Neural cell (in vitro differentiated cells): Measurements from ENCODE around the gene NEURL1.

Source experiments
- EP300 ChIP-seq: fragments of 450-650 bp; conservative IDR thresholded peaks from 2 replicates; pipeline ENCODE4 v1.6.1; 2014; ENCODE audit warnings: antibody characterized with exemption, mild to moderate bottlenecking, moderate library complexity; ENCODE audit not compliant: poor library complexity, severe bottlenecking
- EZH2 ChIP-seq: fragments of 200-600, 300-800 bp; shearing (Covaris generic), sonication (generic); IDR thresholded peaks from 2 replicates; pipeline ENCODE4 v1.6.1; 2014; ENCODE audit warnings: antibody characterized with exemption, low read length, borderline replicate concordance, mild to moderate bottlenecking; ENCODE audit not compliant: insufficient read depth, poor library complexity, severe bottlenecking
- MXI1 ChIP-seq: fragments of 450-650 bp; conservative IDR thresholded peaks from 2 replicates; pipeline ENCODE4 v1.6.1; 2014; ENCODE audit warnings: antibody characterized with exemption, mild to moderate bottlenecking; ENCODE audit not compliant: poor library complexity, severe bottlenecking
- POLR2AphosphoS5 ChIP-seq: IDR thresholded peaks from 2 replicates; pipeline ENCODE4 v1.6.1; 2012
- RAD21 ChIP-seq: fragments of 450-650 bp; conservative IDR thresholded peaks from 2 replicates; pipeline ENCODE4 v1.6.1; 2014; ENCODE audit warnings: antibody characterized with exemption, mild to moderate bottlenecking, moderate library complexity
- SMC3 ChIP-seq: fragments of 450-650 bp; conservative IDR thresholded peaks from 2 replicates; pipeline ENCODE4 v1.6.1; 2014; ENCODE audit warnings: antibody characterized with exemption, mild to moderate bottlenecking, moderate library complexity; ENCODE audit not compliant: poor library complexity
- TAF1 ChIP-seq: IDR thresholded peaks from 2 replicates; pipeline ENCODE4 v1.6.1; 2012; ENCODE audit warnings: low read depth
- TF ChIP-seq, protein P1 (sequence below): fragments of 450-650 bp; IDR thresholded peaks from 2 replicates; pipeline ENCODE4 v1.5.1; 2014; ENCODE audit warnings: antibody characterized with exemption, mild to moderate bottlenecking, moderate library complexity; ENCODE audit not compliant: poor library complexity, severe bottlenecking
- TF ChIP-seq, protein P2 (sequence below): IDR thresholded peaks from 2 replicates; pipeline ENCODE4 v1.6.1; 2012; ENCODE audit warnings: borderline replicate concordance

DNA sequence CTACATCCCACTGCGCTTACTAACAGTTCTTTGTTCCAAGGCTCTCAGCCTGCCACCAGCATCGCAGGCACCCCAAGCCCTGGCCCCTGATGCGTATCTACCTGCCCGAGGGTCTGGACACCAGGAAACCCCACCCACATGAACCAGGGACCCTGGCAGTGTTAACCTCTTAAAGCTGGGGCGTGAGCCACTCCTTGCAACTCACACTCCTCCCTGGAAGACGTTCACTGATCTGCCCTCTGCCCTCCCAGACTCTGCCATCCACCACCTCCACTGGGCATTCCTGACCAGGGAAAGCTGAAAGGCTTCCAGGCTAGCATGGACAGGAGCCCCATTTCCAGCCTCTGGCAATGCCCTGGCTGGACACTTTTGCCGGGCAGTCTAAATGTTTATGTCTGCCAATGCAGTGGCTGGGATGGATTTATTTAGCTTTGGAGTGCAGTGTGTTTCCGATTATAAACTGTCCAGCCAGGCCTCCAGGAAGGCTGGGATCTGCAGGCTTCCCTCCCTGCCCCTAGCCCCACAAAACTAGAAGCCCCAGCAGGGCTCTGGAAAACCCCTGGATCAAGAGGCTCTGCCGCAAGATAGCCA is 117.5 kb downstream of the NEURL1 start:
- TF ChIP-seq, protein P1, sequence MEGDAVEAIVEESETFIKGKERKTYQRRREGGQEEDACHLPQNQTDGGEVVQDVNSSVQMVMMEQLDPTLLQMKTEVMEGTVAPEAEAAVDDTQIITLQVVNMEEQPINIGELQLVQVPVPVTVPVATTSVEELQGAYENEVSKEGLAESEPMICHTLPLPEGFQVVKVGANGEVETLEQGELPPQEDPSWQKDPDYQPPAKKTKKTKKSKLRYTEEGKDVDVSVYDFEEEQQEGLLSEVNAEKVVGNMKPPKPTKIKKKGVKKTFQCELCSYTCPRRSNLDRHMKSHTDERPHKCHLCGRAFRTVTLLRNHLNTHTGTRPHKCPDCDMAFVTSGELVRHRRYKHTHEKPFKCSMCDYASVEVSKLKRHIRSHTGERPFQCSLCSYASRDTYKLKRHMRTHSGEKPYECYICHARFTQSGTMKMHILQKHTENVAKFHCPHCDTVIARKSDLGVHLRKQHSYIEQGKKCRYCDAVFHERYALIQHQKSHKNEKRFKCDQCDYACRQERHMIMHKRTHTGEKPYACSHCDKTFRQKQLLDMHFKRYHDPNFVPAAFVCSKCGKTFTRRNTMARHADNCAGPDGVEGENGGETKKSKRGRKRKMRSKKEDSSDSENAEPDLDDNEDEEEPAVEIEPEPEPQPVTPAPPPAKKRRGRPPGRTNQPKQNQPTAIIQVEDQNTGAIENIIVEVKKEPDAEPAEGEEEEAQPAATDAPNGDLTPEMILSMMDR: no peak
- TF ChIP-seq EP300: no peak
- TF ChIP-seq, protein P2, sequence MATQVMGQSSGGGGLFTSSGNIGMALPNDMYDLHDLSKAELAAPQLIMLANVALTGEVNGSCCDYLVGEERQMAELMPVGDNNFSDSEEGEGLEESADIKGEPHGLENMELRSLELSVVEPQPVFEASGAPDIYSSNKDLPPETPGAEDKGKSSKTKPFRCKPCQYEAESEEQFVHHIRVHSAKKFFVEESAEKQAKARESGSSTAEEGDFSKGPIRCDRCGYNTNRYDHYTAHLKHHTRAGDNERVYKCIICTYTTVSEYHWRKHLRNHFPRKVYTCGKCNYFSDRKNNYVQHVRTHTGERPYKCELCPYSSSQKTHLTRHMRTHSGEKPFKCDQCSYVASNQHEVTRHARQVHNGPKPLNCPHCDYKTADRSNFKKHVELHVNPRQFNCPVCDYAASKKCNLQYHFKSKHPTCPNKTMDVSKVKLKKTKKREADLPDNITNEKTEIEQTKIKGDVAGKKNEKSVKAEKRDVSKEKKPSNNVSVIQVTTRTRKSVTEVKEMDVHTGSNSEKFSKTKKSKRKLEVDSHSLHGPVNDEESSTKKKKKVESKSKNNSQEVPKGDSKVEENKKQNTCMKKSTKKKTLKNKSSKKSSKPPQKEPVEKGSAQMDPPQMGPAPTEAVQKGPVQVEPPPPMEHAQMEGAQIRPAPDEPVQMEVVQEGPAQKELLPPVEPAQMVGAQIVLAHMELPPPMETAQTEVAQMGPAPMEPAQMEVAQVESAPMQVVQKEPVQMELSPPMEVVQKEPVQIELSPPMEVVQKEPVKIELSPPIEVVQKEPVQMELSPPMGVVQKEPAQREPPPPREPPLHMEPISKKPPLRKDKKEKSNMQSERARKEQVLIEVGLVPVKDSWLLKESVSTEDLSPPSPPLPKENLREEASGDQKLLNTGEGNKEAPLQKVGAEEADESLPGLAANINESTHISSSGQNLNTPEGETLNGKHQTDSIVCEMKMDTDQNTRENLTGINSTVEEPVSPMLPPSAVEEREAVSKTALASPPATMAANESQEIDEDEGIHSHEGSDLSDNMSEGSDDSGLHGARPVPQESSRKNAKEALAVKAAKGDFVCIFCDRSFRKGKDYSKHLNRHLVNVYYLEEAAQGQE: no peak
- no peak for TF ChIP-seq SMC3
- TF ChIP-seq EZH2: no peak
- no peak for TF ChIP-seq POLR2AphosphoS5
- TF ChIP-seq RAD21: no peak
- TF ChIP-seq TAF1: no peak
- TF ChIP-seq MXI1: no peak
